Hepatocyte (in vitro differentiated cells): ENCODE measurements around the gene AHSG. TPM values are rescaled to one million over a fixed set of nuclear protein-coding genes. Genes with fewer than 3 reads are reported as not detected.

Source experiments
- DNase-seq: peaks from one replicate; pipeline ENCODE4 v3.0.0-alpha.2; 2016; ENCODE audit warnings: low spot score
- H2AFZ ChIP-seq: fragments of 200-600 bp; sonication (generic); 2 replicates; pipeline ENCODE4 v1.6.0; 2016; ENCODE audit warnings: antibody characterized with exemption, mild to moderate bottlenecking
- H3K27ac ChIP-seq: fragments of 200-600 bp; sonication (generic); 2 replicates; pipeline ENCODE4 v1.5.1; 2016; ENCODE audit warnings: mild to moderate bottlenecking
- H3K27me3 ChIP-seq: fragments of 200-600 bp; sonication (generic); 2 replicates; pipeline ENCODE4 v1.6.1; 2016
- H3K36me3 ChIP-seq: fragments of 200-600 bp; sonication (generic); replicated peaks from 2 replicates; pipeline ENCODE4 v1.5.1; 2016; ENCODE audit warnings: low read depth; ENCODE audit not compliant: insufficient read depth
- H3K4me1 ChIP-seq: fragments of 200-600 bp; sonication (generic); 2 replicates; pipeline ENCODE4 v1.5.1; 2016; ENCODE audit warnings: mild to moderate bottlenecking, moderate library complexity; ENCODE audit not compliant: insufficient read depth
- H3K4me2 ChIP-seq: fragments of 200-600 bp; sonication (generic); 2 replicates; pipeline ENCODE4 v1.6.0; 2016
- H3K4me3 ChIP-seq: fragments of 200-600 bp; sonication (generic); 2 replicates; pipeline ENCODE4 v1.5.1; 2016; ENCODE audit warnings: mild to moderate bottlenecking
- H3K79me2 ChIP-seq: fragments of 200-600 bp; sonication (generic); 2 replicates; pipeline ENCODE4 v1.6.0; 2017; ENCODE audit warnings: mild to moderate bottlenecking
- H3K9me2 ChIP-seq: fragments of 200-600 bp; sonication (generic); replicated peaks from 2 replicates; pipeline ENCODE4 v1.6.0; 2017; ENCODE audit warnings: mild to moderate bottlenecking; ENCODE audit not compliant: insufficient read depth
- H3K9me3 ChIP-seq: fragments of 200-600 bp; sonication (generic); 2 replicates; pipeline ENCODE4 v1.5.1; 2016; ENCODE audit warnings: low read depth, mild to moderate bottlenecking
- H4K20me1 ChIP-seq: fragments of 200-600 bp; sonication (generic); 2 replicates; pipeline ENCODE4 v1.6.0; 2016; ENCODE audit warnings: mild to moderate bottlenecking; ENCODE audit not compliant: insufficient read depth, poor library complexity, severe bottlenecking
- EZH2 ChIP-seq: fragments of 200-600 bp; sonication (generic); IDR thresholded peaks from 2 replicates; pipeline ENCODE4 v1.6.1; 2016; ENCODE audit warnings: antibody characterized with exemption, mild to moderate bottlenecking, borderline replicate concordance
- EZH2phosphoT487 ChIP-seq: fragments of 200-600 bp; sonication (generic); IDR thresholded peaks from one replicate; pipeline ENCODE4 v1.6.1; 2018; ENCODE audit warnings: antibody characterized with exemption, mild to moderate bottlenecking, low read depth, moderate library complexity; ENCODE audit not compliant: unreplicated experiment, severe bottlenecking
- WGBS: methylation state at CpG from one replicate; pipeline ENCODE4 v1.1.6; 2016; ENCODE audit warnings: low lambda C conversion rate; ENCODE audit errors: missing lambda C conversion rate; 5-methylcytosine and 5-hydroxymethylcytosine counted together
- polyA plus RNA-seq: library from polyadenylated mRNA; unstranded; fragments of >200 nt; fragmentation: Nextera tagmentation; extraction: Ambion mirVana; gene quantifications from 2 replicates; pipeline ENCODE4 v1.2.1, GENCODE V29; 2016
- total RNA-seq: library from RNA; depleted of rRNA; stranded (reverse); fragments of >200 nt; gene quantifications from 2 replicates; pipeline ENCODE4 v1.2.3, GENCODE V29; 2014
- TF ChIP-seq, protein P1 (sequence below): fragments of 200-600 bp; sonication (generic); IDR thresholded peaks from 2 replicates; pipeline ENCODE4 v1.5.1; 2016; ENCODE audit warnings: antibody characterized with exemption, mild to moderate bottlenecking; ENCODE audit not compliant: poor library complexity

AHSG gene
- total and polyA plus RNA-seq, 2 experiments from 2014 or later = 559 to 568 TPM

GRCh38 chr3:186622651-186623310 lies 9.9 kb downstream of the AHSG start:
- WGBS = 65% methylated on average over 2 of the region's 2 CpGs
- H4K20me1 ChIP-seq = no peaks in the 10 kb centered on the region

DNA sequence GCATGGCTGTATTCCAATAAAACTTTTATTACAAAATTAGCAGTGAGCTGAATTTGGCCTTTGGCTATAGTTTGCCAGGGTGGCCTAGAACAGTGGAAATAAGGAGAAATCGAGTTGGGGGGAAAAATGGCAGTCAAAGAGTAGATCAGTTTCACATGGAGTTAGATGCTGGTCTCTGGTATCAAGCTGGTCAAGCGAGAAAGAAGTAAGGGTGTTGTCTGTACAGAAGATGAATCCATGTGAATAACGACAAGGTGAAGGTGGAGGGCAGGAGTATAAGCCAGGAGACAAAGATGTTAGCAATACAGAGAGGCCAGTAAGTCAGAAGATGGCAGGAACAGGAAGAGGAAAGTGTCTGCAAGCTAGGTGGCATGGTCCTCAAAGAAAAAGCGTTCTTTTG lies 11.7 kb downstream of the AHSG start:
- no peaks in the 10 kb centered on the region for H3K27me3 ChIP-seq
- H4K20me1 ChIP-seq = no peaks in the 10 kb centered on the region
- H3K9me2 ChIP-seq = no peaks in the 10 kb centered on the region
- no peaks in the 10 kb centered on the region for H3K4me1 ChIP-seq
- H3K36me3 ChIP-seq = no peaks in the 10 kb centered on the region
- H3K4me3 ChIP-seq = no peak overlapping the region
- TF ChIP-seq EZH2 (no peak), EZH2phosphoT487 (no peak)
- TF ChIP-seq, protein P1, sequence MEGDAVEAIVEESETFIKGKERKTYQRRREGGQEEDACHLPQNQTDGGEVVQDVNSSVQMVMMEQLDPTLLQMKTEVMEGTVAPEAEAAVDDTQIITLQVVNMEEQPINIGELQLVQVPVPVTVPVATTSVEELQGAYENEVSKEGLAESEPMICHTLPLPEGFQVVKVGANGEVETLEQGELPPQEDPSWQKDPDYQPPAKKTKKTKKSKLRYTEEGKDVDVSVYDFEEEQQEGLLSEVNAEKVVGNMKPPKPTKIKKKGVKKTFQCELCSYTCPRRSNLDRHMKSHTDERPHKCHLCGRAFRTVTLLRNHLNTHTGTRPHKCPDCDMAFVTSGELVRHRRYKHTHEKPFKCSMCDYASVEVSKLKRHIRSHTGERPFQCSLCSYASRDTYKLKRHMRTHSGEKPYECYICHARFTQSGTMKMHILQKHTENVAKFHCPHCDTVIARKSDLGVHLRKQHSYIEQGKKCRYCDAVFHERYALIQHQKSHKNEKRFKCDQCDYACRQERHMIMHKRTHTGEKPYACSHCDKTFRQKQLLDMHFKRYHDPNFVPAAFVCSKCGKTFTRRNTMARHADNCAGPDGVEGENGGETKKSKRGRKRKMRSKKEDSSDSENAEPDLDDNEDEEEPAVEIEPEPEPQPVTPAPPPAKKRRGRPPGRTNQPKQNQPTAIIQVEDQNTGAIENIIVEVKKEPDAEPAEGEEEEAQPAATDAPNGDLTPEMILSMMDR = no peak
- no peak overlapping the region for H3K4me2 ChIP-seq
- WGBS = 79% methylated on average over 4 of the region's 4 CpGs
- no peak for DNase-seq
- no peaks in the 10 kb centered on the region for H3K9me3 ChIP-seq
- no peak overlapping the region for H3K27ac ChIP-seq
- no peak overlapping the region for H2AFZ ChIP-seq
- no peaks in the 10 kb centered on the region for H3K79me2 ChIP-seq

More at GRCh38 chr3:186622651-186623310, 9.9 kb downstream of the AHSG start:
- no peak for DNase-seq
- no peak overlapping the region for H3K4me2 ChIP-seq
- H2AFZ ChIP-seq = no peak overlapping the region
- no peaks in the 10 kb centered on the region for H3K9me3 ChIP-seq
- H3K36me3 ChIP-seq = no peaks in the 10 kb centered on the region
- H3K4me1 ChIP-seq = no peaks in the 10 kb centered on the region
- no peak overlapping the region for H3K4me3 ChIP-seq
- H3K27ac ChIP-seq = no peak overlapping the region
- H3K79me2 ChIP-seq = no peaks in the 10 kb centered on the region
- no peaks in the 10 kb centered on the region for H3K27me3 ChIP-seq
- no peak for TF ChIP-seq EZH2
- no peaks in the 10 kb centered on the region for H3K9me2 ChIP-seq

GRCh38 chr3:186625600-186626042 lies 12.8 kb downstream of the AHSG start:
- Histone ChIP-seq H2AFZ (no peak overlapping the region), H3K79me2 (no peaks in the 10 kb centered on the region), H3K4me2 (no peak overlapping the region), H3K27ac (no peak overlapping the region), H4K20me1 (no peaks in the 10 kb centered on the region), H3K9me3 (no peaks in the 10 kb centered on the region), H3K36me3 (no peaks in the 10 kb centered on the region), H3K4me3 (no peak overlapping the region), H3K4me1 (no peaks in the 10 kb centered on the region), H3K27me3 (no peaks in the 10 kb centered on the region), H3K9me2 (no peaks in the 10 kb centered on the region)
- WGBS = 85% methylated on average over 4 of the region's 4 CpGs
- TF ChIP-seq, protein P1 = no peak
- TF ChIP-seq EZH2phosphoT487 (no peak), EZH2 (no peak)
- DNase-seq = no peak

DNA sequence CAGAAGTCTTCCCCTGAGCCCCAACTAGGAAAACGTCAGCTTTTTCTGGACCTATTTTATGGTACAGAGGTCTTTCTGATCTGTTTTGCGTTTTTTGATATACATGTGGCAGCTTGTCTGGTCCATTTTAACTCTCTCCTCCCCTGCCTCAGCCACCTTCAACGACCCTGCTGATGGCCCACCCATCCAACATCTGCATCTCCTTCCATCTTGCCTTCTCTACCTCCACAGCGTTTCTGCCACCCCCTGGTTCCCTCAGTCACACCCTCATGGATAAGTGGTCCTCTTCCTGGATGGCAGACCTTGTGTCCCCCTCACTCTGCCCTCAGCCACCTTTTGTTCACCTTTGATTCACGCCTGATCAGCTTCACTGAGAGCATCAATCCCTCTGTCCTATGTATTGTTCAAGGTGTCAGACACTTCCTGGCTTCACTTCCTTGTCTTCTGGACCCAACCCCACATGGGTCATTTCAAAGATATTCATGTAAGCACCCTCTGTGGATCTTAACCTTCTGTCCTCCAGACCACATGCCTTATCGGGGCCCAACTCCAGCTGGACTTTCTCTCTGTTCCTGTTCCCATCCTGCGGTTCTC lies 13.5 kb downstream of the AHSG start:
- no peak for DNase-seq

More for the DNA sequence above, 13.5 kb downstream of the AHSG start:
- no peaks in the 10 kb centered on the region for H3K9me2 ChIP-seq
- H3K36me3 ChIP-seq = no peaks in the 10 kb centered on the region
- TF ChIP-seq, protein P1 = no peak
- TF ChIP-seq EZH2phosphoT487 (no peak), EZH2 (no peak)
- 85% methylated on average over 7 of the region's 7 CpGs for WGBS
- no peaks in the 10 kb centered on the region for H3K9me3 ChIP-seq
- H3K4me3 ChIP-seq = no peak overlapping the region
- no peaks in the 10 kb centered on the region for H3K79me2 ChIP-seq
- H4K20me1 ChIP-seq = no peaks in the 10 kb centered on the region
- H3K27me3 ChIP-seq = no peaks in the 10 kb centered on the region
- no peak overlapping the region for H3K27ac ChIP-seq
- no peak overlapping the region for H3K4me2 ChIP-seq
- H3K4me1 ChIP-seq = no peaks in the 10 kb centered on the region
- no peak overlapping the region for H2AFZ ChIP-seq
